ENCODE measurements around the gene CEMIP.

GRCh38 chr15:80895091-80895490 is 115.9 kb downstream of the CEMIP start:
- TF ChIP-seq CTCF (conservative IDR thresholded peaks at IDR 0.05; ENCODE audit: low read length) = no peak
- TF ChIP-seq EZH2phosphoT487 (IDR thresholded peaks at IDR 0.05; ENCODE audit: borderline replicate concordance) = no peak

Data from Loucy (cell line).